Thyroid gland (tissue), 4 donors: ENCODE results near the gene SLC5A8.

Experiments
- POLR2A ChIP-seq, 2 donors: fragments of 450-650 bp; IDR thresholded peaks; one replicate each; pipeline ENCODE4 v1.6.1; 2017; ENCODE audit warnings: antibody characterized with exemption in 2 of 2, mild to moderate bottlenecking in 2 of 2, moderate library complexity in 1 of 2
- TF ChIP-seq, protein P1 (sequence below), 6 experiments: fragments of 200-600 bp in 3 of 6; fragments of 450-650 bp in 3 of 6; sonication (generic) in 3 of 6; IDR thresholded peaks; one replicate each; pipeline ENCODE4 v1.5.1; 2016 to 2019; ENCODE audit warnings: antibody characterized with exemption in 6 of 6, mild to moderate bottlenecking in 2 of 6, inconsistent platforms in 1 of 6, moderate library complexity in 1 of 6

DNA sequence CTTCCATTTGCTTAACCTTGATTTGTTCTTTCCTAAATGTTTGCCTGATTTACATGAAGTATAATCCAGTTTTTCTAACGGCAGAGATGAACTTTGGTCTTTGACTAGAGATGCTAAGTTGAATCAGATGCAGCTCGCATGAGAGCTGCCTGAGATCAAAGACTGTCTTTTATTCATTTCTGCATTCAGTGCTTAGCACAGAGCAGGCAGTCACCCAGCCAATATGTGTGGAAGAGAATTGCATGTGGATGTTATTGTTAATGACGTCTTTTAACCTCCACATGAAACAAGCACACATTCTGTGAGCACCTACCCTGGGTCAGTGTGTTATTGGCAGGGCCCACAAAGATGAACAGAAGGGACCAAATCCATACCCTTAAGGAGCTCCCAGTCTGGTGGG lies 99.2 kb downstream of the SLC5A8 start:
- TF ChIP-seq, protein P1, sequence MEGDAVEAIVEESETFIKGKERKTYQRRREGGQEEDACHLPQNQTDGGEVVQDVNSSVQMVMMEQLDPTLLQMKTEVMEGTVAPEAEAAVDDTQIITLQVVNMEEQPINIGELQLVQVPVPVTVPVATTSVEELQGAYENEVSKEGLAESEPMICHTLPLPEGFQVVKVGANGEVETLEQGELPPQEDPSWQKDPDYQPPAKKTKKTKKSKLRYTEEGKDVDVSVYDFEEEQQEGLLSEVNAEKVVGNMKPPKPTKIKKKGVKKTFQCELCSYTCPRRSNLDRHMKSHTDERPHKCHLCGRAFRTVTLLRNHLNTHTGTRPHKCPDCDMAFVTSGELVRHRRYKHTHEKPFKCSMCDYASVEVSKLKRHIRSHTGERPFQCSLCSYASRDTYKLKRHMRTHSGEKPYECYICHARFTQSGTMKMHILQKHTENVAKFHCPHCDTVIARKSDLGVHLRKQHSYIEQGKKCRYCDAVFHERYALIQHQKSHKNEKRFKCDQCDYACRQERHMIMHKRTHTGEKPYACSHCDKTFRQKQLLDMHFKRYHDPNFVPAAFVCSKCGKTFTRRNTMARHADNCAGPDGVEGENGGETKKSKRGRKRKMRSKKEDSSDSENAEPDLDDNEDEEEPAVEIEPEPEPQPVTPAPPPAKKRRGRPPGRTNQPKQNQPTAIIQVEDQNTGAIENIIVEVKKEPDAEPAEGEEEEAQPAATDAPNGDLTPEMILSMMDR (IDR thresholded peaks at IDR 0.05), result no peak
- no peak for TF ChIP-seq POLR2A (IDR thresholded peaks at IDR 0.05)
